ENCODE data around the gene SEMA3D.

- TF ChIP-seq CTCF (conservative IDR thresholded peaks at IDR 0.05; ENCODE audit: low read depth in 2 of 2): peak; percentile 54 to 64
- TF ChIP-seq POLR2AphosphoS5 (IDR thresholded peaks at IDR 0.05; ENCODE audit: low read depth): no peak
- TF ChIP-seq ETS1 (IDR thresholded peaks at IDR 0.05): no peak
- TF ChIP-seq STAT1 (IDR thresholded peaks at IDR 0.05; ENCODE audit: unreplicated experiment): no peak
- TF ChIP-seq EZH2 (IDR thresholded peaks at IDR 0.05; ENCODE audit: low read depth, unreplicated experiment): no peak
- no peak for TF ChIP-seq REST (IDR thresholded peaks at IDR 0.05; ENCODE audit: unreplicated experiment)
- no peak for TF ChIP-seq ZNF331 (CRISPR knock-in tag; IDR thresholded peaks at IDR 0.05; ENCODE audit: low read depth)
- no peak for TF ChIP-seq JUNB (IDR thresholded peaks at IDR 0.05; ENCODE audit: unreplicated experiment)
- no peak for TF ChIP-seq EZH2phosphoT487 (IDR thresholded peaks at IDR 0.05; ENCODE audit: unreplicated experiment)
- no peak for TF ChIP-seq NANOG (IDR thresholded peaks at IDR 0.05; ENCODE audit: borderline replicate concordance)
Measured at GRCh38 chr7:85021101-85021704, 165.7 kb downstream of the SEMA3D start.

Measured in GM23338 (cell line).